MG63 (cell line): ENCODE data around the gene AICDA. TPM values are rescaled to one million over a fixed set of nuclear protein-coding genes. Genes with fewer than 3 reads are reported as not detected.
"Not testable (repeated sequence)": the region's sequence is repeated elsewhere in the genome, so short reads cannot be mapped to it uniquely, and the experiment has no call there.

Experiments
- DNase-seq: peaks from one replicate; pipeline ENCODE4 v3.0.0-alpha.2; 2020
- H3K27me3 ChIP-seq: fragments of 250-450 bp; sonication (Bioruptor Pico); 2 replicates; pipeline ENCODE4 v1.5.1; 2020; ENCODE audit warnings: mild to moderate bottlenecking, moderate library complexity
- H3K36me3 ChIP-seq: fragments of 250-450 bp; sonication (Bioruptor Pico); 2 replicates; pipeline ENCODE4 v1.5.1; 2020; ENCODE audit warnings: mild to moderate bottlenecking, moderate library complexity
- H3K4me3 ChIP-seq: fragments of 250-450 bp; sonication (Bioruptor Pico); 2 replicates; pipeline ENCODE4 v1.5.1; 2020; ENCODE audit warnings: mild to moderate bottlenecking, moderate library complexity
- H3K9me3 ChIP-seq: fragments of 250-450 bp; sonication (Bioruptor Pico); 2 replicates; pipeline ENCODE4 v1.5.1; 2020; ENCODE audit warnings: mild to moderate bottlenecking, moderate library complexity
- total RNA-seq: library from RNA; depleted of rRNA; stranded (reverse); fragments of >200 nt; shearing (Covaris generic); gene quantifications from 2 replicates; pipeline ENCODE4 v1.2.3, GENCODE V29; 2014; ENCODE audit warnings: low replicate concordance; rRNA removed

The AICDA gene
- total RNA-seq, 1 experiment from 2014 or later = not detected

DNA sequence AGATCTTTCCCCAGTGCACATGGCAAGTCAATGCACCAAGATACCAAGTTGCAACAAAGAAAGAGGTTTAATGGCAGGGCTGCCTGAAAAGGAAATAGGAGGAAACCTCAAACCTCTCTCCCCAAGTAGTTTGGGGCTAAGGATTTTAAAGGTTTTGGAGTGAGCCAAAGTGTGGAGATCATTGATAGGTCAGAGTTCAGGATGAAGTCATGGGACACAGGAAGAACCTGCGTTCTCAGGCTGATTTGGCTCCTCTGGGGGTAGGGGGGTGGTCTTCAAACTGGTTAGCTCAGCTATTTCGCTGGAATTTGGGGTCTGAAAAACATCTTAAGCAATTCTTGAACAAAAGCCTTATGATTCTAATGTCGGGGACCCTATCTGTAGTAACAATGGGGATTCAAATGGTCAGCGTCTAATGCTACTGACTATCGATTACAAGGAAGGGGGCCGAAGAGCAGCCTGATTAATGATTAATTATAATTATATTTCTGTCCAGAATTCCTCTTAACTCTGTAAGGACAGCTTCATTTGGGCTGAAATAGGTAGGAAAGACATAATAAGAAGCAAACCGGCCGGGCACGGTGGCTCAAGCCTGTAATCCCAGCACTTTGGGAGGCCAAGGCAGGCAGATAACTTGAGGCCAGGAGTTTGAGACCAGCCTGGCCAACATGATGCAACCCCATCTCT is 31.4 kb downstream of the AICDA start:
- H3K4me3 ChIP-seq = no peak overlapping the region
- no peaks in the 10 kb centered on the region for H3K36me3 ChIP-seq
- no peaks in the 10 kb centered on the region for H3K9me3 ChIP-seq
- DNase-seq = no peak
- H3K27me3 ChIP-seq = no peaks in the 10 kb centered on the region

- Histone ChIP-seq H3K27me3 (no peaks in the 10 kb centered on the region), H3K36me3 (no peaks in the 10 kb centered on the region), H3K4me3 (no peak overlapping the region), H3K9me3 (no peaks in the 10 kb centered on the region)
- DNase-seq = no peak
These were observed 34.8 kb downstream of the AICDA start for GRCh38 chr12:8577879-8578278.

DNA sequence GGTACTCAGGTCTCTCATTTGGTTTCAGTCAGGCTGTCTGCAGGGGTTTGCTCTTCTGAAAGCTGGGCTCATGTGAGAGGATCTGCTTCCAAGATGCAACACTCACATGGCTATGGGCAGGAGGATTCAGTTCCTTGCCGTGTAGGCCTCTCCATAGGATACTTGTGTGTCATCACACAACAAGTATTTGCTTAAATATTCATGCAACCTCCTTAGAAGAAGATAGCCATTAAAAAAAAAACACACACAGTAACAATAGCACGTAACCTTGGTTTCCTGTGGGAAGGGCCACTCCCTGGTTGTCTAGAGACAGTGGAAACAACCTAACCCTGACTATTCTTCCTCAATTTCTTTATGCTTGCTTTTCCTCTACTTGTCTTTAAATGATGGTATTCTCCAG is 40.2 kb downstream of the AICDA start:
- DNase-seq = no peak
- no peak overlapping the region for H3K4me3 ChIP-seq
- no peaks in the 10 kb centered on the region for H3K9me3 ChIP-seq
- no peaks in the 10 kb centered on the region for H3K36me3 ChIP-seq
- H3K27me3 ChIP-seq = no peaks in the 10 kb centered on the region

DNA sequence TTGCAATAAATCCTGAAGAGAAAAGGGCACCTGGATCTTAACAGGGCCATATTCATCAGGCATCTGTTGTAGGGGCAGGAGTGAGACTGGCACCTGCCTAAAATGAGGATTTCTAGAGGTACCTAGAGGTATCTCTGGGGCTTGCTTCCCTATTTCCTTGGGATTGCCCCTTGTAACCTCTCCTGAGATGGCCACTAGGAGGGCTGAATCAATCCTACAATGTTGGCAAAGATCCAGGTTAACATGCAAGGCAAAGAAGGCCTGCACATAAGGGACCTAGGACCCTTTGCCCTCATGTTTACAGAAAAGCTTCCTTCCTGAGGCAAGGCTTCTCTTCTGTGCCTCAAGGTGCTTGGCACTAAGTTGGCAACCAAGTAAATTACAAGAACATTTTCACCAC is 46.1 kb downstream of the AICDA start:
- no peaks in the 10 kb centered on the region for H3K36me3 ChIP-seq
- H3K4me3 ChIP-seq = no peak overlapping the region
- no peaks in the 10 kb centered on the region for H3K27me3 ChIP-seq
- no peaks in the 10 kb centered on the region for H3K9me3 ChIP-seq
- DNase-seq = no peak

DNA sequence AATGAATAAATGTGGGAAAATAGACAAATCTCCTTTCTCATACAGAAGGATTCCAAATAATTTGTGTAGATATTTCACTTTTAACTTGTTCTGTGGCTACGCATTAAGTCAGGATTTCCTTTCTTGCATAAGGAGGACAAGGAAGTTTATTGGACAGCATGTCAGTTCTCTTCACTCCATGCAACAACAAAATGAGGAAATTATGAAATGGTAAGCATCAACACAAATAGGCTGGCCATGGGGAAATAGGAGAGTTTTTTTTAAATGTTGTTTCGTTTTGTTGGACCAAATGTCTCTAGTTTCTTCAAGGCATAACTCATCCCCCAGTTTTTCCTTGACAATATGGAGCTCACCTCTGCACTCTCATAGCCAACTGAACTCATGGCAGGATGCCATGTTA is 46.6 kb downstream of the AICDA start:
- not testable (repeated sequence) for DNase-seq, H3K36me3 ChIP-seq, H3K27me3 ChIP-seq, H3K9me3 ChIP-seq, H3K4me3 ChIP-seq

GRCh38 chr12:8564656-8565055 is 48.0 kb downstream of the AICDA start:
- no peaks in the 10 kb centered on the region for H3K36me3 ChIP-seq
- DNase-seq = no peak
- H3K4me3 ChIP-seq = no peak overlapping the region
- no peaks in the 10 kb centered on the region for H3K27me3 ChIP-seq
- no peaks in the 10 kb centered on the region for H3K9me3 ChIP-seq

- no peaks in the 10 kb centered on the region for H3K9me3 ChIP-seq
- H3K4me3 ChIP-seq = no peak overlapping the region
These were observed 49.3 kb downstream of the AICDA start for GRCh38 chr12:8563356-8563755.

GRCh38 chr12:8562310-8562709 is 50.3 kb downstream of the AICDA start:
- Histone ChIP-seq H3K9me3 (no peaks in the 10 kb centered on the region), H3K4me3 (no peak overlapping the region), H3K36me3 (no peaks in the 10 kb centered on the region), H3K27me3 (no peaks in the 10 kb centered on the region)
- no peak for DNase-seq

More at GRCh38 chr12:8563356-8563755, 49.3 kb downstream of the AICDA start:
- no peak for DNase-seq
- Histone ChIP-seq H3K36me3 (no peaks in the 10 kb centered on the region), H3K27me3 (no peaks in the 10 kb centered on the region)

DNA sequence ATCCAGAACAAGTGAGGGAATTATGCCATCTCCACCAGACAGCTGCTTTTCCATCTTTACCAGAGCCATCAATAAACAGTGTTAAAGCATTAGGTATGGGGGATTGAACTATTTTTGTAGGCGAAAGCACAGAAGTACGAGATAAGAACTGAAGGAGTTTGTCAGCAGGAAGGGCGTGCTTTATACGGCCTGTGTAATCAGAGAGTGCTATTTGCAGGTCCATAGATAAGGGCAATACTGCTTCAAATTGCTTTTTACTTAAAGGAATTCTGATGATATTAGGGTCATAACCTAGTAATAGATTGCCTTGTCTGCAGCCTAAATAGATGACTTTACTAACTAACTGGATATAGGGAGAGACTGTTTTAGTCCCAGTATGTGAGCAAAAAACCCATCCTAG is 51.6 kb downstream of the AICDA start:
- DNase-seq = no peak
- Histone ChIP-seq H3K36me3 (no peaks in the 10 kb centered on the region), H3K27me3 (no peaks in the 10 kb centered on the region), H3K9me3 (no peaks in the 10 kb centered on the region), H3K4me3 (no peak overlapping the region)

DNA sequence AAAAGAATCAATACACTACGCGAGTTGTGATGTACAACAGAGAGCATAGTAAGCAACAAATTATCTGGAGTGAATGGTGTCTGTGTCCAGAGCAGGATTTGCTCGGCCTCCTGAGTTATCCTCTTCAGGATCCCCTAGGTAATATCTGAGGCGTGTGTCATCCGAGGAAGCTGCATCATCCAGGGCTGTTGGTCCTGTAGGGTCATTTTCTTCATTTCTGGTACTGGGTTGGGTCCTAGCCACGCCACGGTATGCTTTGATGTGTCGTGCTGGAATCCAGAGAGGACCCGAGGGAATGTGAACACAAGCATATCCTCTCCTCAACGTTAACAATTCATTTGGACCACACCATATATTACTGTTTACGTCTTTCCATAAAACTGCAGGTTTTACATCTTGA is 53.0 kb downstream of the AICDA start:
- Histone ChIP-seq H3K4me3 (no peak overlapping the region), H3K9me3 (no peaks in the 10 kb centered on the region), H3K36me3 (no peaks in the 10 kb centered on the region), H3K27me3 (no peaks in the 10 kb centered on the region)
- no peak for DNase-seq

DNA sequence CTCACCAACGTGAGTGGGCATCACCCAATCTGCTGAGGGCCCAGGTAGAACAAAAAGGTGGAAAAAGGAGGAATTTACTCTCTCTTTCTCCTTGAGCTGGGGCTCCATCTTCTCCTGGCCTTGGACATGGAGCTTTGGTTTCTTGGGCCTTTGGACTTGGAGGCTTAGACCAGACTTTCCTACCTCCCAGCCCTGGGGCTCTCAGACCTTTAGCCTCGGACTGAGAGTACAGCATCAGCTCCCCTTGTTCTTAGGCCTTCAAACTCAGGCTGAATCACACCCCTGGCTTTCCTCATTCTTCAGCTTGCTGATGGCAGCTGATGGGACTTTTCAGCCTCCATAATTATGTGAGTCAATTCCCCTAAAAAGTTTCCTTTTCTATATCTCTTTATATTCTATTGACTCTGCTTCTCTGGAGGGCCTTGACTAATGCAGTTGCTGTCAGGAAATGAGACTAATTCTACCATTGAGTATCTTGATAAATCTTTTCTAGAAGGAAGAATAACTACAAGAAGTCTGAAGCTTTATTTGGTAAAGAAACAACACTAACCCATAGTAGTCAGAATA is 56.0 kb downstream of the AICDA start:
- DNase-seq = no peak
- no peaks in the 10 kb centered on the region for H3K27me3 ChIP-seq
- no peaks in the 10 kb centered on the region for H3K36me3 ChIP-seq
- H3K9me3 ChIP-seq = no peaks in the 10 kb centered on the region
- H3K4me3 ChIP-seq = no peak overlapping the region

GRCh38 chr12:8554451-8555195 is 58.0 kb downstream of the AICDA start:
- H3K9me3 ChIP-seq = no peaks in the 10 kb centered on the region
- no peak overlapping the region for H3K4me3 ChIP-seq
- peak; percentile 17 for DNase-seq
- no peaks in the 10 kb centered on the region for H3K27me3 ChIP-seq
- H3K36me3 ChIP-seq = no peaks in the 10 kb centered on the region

- H3K9me3 ChIP-seq = no peaks in the 10 kb centered on the region
- no peaks in the 10 kb centered on the region for H3K27me3 ChIP-seq
- no peak overlapping the region for H3K4me3 ChIP-seq
- no peak for DNase-seq
- no peaks in the 10 kb centered on the region for H3K36me3 ChIP-seq
These were observed 59.5 kb downstream of the AICDA start for GRCh38 chr12:8553088-8553627.

Other genes starting within 250 kb of the AICDA start
- gene CLEC6A, start 156.9 kb downstream of the AICDA start, total RNA-seq = not detected in 2 replicates
- not detected in 2 replicates for gene CLEC4D, start 99.4 kb downstream of the AICDA start, total RNA-seq
- gene CLEC4E, start 72.0 kb downstream of the AICDA start, total RNA-seq = not detected in 2 replicates
- 39.0 and 54.5 TPM in 2 replicates for gene MFAP5, start 50.0 kb upstream of the AICDA start, total RNA-seq
- 7.0 and 10.0 TPM in 2 replicates for gene RIMKLB, start 85.1 kb upstream of the AICDA start, total RNA-seq
- gene A2ML1, start 209.8 kb upstream of the AICDA start, total RNA-seq = not detected in 2 replicates